ENCODE measurements around the gene S1PR2.

GRCh38 chr19:10237702-10238101 lies 6.6 kb upstream of the S1PR2 start:
- TF ChIP-seq CTCF (IDR thresholded peaks at IDR 0.05) (no peak), POLR2A (IDR thresholded peaks at IDR 0.05) (no peak)
